GM23338 (cell line): Measurements from ENCODE around the gene GPN3. TPM values are rescaled to one million over a fixed set of nuclear protein-coding genes. Genes with fewer than 3 reads are reported as not detected.

Experiments
- ATAC-seq: fragments of 200-7000 bp; cut with Tn5 transposase; 3 replicates; pipeline ENCODE4 v1.9.1; 2020
- DNase-seq: peaks from one replicate; pipeline ENCODE4 v3.0.0-alpha.2; 2015; ENCODE audit warnings: low spot score
- H2AFZ ChIP-seq: fragments of 200-600 bp; sonication (generic); 2 replicates; pipeline ENCODE4 v1.8.0; 2016; ENCODE audit warnings: antibody characterized with exemption, mild to moderate bottlenecking, moderate library complexity
- H3F3A ChIP-seq: fragments of 200-600 bp; sonication (generic); replicated peaks from 2 replicates; pipeline ENCODE4 v1.8.0; 2017; ENCODE audit warnings: antibody characterized with exemption, mixed run types, low read depth
- H3K27ac ChIP-seq: fragments of 200-600 bp; sonication (generic); 2 replicates; pipeline ENCODE4 v1.6.1; 2016; ENCODE audit warnings: low read depth
- H3K27me3 ChIP-seq: fragments of 200-600 bp; sonication (generic); 2 replicates; pipeline ENCODE4 v1.8.0; 2016; ENCODE audit warnings: mild to moderate bottlenecking, mixed run types, moderate library complexity; ENCODE audit not compliant: insufficient read depth
- H3K36me3 ChIP-seq: fragments of 200-600 bp; sonication (generic); 2 replicates; pipeline ENCODE4 v1.8.0; 2016; ENCODE audit warnings: mild to moderate bottlenecking; ENCODE audit not compliant: insufficient read depth
- H3K4me1 ChIP-seq: fragments of 200-600 bp; sonication (generic); 2 replicates; pipeline ENCODE4 v1.8.0; 2016; ENCODE audit warnings: mild to moderate bottlenecking, moderate library complexity; ENCODE audit not compliant: insufficient read depth
- H3K4me2 ChIP-seq: fragments of 200-600 bp; sonication (generic); 2 replicates; pipeline ENCODE4 v1.7.1; 2017; ENCODE audit warnings: mixed run types
- H3K4me3 ChIP-seq: fragments of 200-600 bp; sonication (generic); 2 replicates; pipeline ENCODE4 v1.6.1; 2016; ENCODE audit warnings: mixed run types
- H3K79me2 ChIP-seq: fragments of 200-600 bp; sonication (generic); replicated peaks from 2 replicates; pipeline ENCODE4 v1.8.0; 2017; ENCODE audit warnings: mild to moderate bottlenecking; ENCODE audit not compliant: insufficient read depth
- H3K9me2 ChIP-seq: fragments of 200-600 bp; sonication (generic); 2 replicates; pipeline ENCODE4 v1.8.0; 2017; ENCODE audit not compliant: insufficient read depth
- H4K20me1 ChIP-seq: fragments of 200-600 bp; sonication (generic); replicated peaks from 2 replicates; pipeline ENCODE4 v1.8.0; 2017; ENCODE audit warnings: mild to moderate bottlenecking; ENCODE audit not compliant: insufficient read depth
- H3K27ac Mint-ChIP-seq: 2 replicates; pipeline ENCODE4 v1.8.0; 2020; ENCODE audit warnings: inconsistent platforms, mild to moderate bottlenecking, moderate library complexity, mixed read lengths
- H3K27me3 Mint-ChIP-seq: 3 replicates; pipeline ENCODE4 v1.8.0; 2022; ENCODE audit warnings: low read depth, mild to moderate bottlenecking, moderate library complexity, mixed read lengths, inconsistent platforms; ENCODE audit not compliant: insufficient read depth, poor library complexity
- H3K36me3 Mint-ChIP-seq: 3 replicates; pipeline ENCODE4 v1.8.0; 2021; ENCODE audit warnings: low read depth, mild to moderate bottlenecking, inconsistent platforms, moderate library complexity, mixed read lengths
- H3K4me1 Mint-ChIP-seq: 3 replicates; pipeline ENCODE4 v1.8.0; 2020; ENCODE audit warnings: mild to moderate bottlenecking, inconsistent platforms, mixed read lengths
- H3K4me3 Mint-ChIP-seq: 3 replicates; pipeline ENCODE4 v1.8.0; 2021; ENCODE audit warnings: moderate library complexity, mild to moderate bottlenecking, inconsistent platforms, mixed read lengths
- H3K9me3 Mint-ChIP-seq: 3 replicates; pipeline ENCODE4 v1.8.0; 2020; ENCODE audit warnings: moderate library complexity, mild to moderate bottlenecking, inconsistent platforms, mixed read lengths
- CREB1 ChIP-seq: fragments of 250-450 bp; sonication (Bioruptor Pico); IDR thresholded peaks from 2 replicates; pipeline ENCODE4 v1.5.0; 2020; ENCODE audit warnings: low read depth, mild to moderate bottlenecking, moderate library complexity
- EZH2 ChIP-seq: fragments of 200-600 bp; sonication (generic); IDR thresholded peaks from one replicate; pipeline ENCODE4 v1.8.0; 2017; ENCODE audit warnings: antibody characterized with exemption, mild to moderate bottlenecking, low read depth; ENCODE audit not compliant: unreplicated experiment
- EZH2phosphoT487 ChIP-seq: fragments of 200-600 bp; sonication (generic); IDR thresholded peaks from one replicate; pipeline ENCODE4 v1.8.1; 2018; ENCODE audit warnings: antibody characterized with exemption; ENCODE audit not compliant: unreplicated experiment
- JUNB ChIP-seq: IDR thresholded peaks from one replicate; pipeline ENCODE4 v1.6.1; 2016; ENCODE audit warnings: antibody characterized with exemption; ENCODE audit not compliant: unreplicated experiment
- NANOG ChIP-seq: IDR thresholded peaks from 2 replicates; pipeline ENCODE4 v1.6.1; 2016; ENCODE audit warnings: antibody characterized with exemption, borderline replicate concordance
- POLR2AphosphoS5 ChIP-seq: IDR thresholded peaks from 2 replicates; pipeline ENCODE4 v1.6.1; 2016; ENCODE audit warnings: antibody characterized with exemption, low read depth
- STAT1 ChIP-seq: IDR thresholded peaks from one replicate; pipeline ENCODE4 v1.6.1; 2016; ENCODE audit warnings: antibody characterized with exemption; ENCODE audit not compliant: unreplicated experiment
- ZNF114 ChIP-seq: fragments of 250-450 bp; sonication (Bioruptor Pico); IDR thresholded peaks from 2 replicates; pipeline ENCODE4 v1.5.0; 2020; ENCODE audit warnings: mild to moderate bottlenecking, moderate library complexity
- ZNF331 ChIP-seq: fragments of 250-450 bp; sonication (Bioruptor Pico); IDR thresholded peaks from 2 replicates; pipeline ENCODE4 v1.5.0; 2020; ENCODE audit warnings: low read depth, mild to moderate bottlenecking, moderate library complexity
- polyA plus RNA-seq: library from polyadenylated mRNA; unstranded; fragments of >200 nt; fragmentation: Nextera tagmentation; extraction: Ambion mirVana; gene quantifications from 2 replicates; pipeline ENCODE4 v1.2.1, GENCODE V29; 2016
- total RNA-seq: library from RNA; depleted of rRNA; stranded (reverse); fragments of >200 nt; shearing (Covaris generic); gene quantifications from 2 replicates; pipeline ENCODE4 v1.2.3, GENCODE V29; 2014
- TF ChIP-seq, protein P1 (sequence below): IDR thresholded peaks from 2 replicates; pipeline ENCODE4 v1.6.1; 2016; ENCODE audit warnings: antibody characterized with exemption
- TF ChIP-seq, protein P2 (sequence below): IDR thresholded peaks from one replicate; pipeline ENCODE4 v1.6.1; 2018; ENCODE audit warnings: antibody characterized with exemption; ENCODE audit not compliant: unreplicated experiment
- TF ChIP-seq, protein P3 (sequence below), 2 experiments: fragments of 200-600 bp in 1 of 2; sonication (generic) in 1 of 2; conservative IDR thresholded peaks; 2 replicates each; pipeline versions ENCODE4 v1.5.1 to v1.6.1; 2016 to 2017; ENCODE audit warnings: antibody characterized with exemption in 2 of 2, low read depth in 2 of 2, mild to moderate bottlenecking in 2 of 2, moderate library complexity in 1 of 2
- TF ChIP-seq, protein P4 (sequence below): fragments of 250-450 bp; sonication (Bioruptor Pico); IDR thresholded peaks from 2 replicates; pipeline ENCODE4 v1.5.0; 2020; ENCODE audit warnings: mild to moderate bottlenecking, moderate library complexity

GPN3 gene
- total and polyA plus RNA-seq, 2 experiments from 2014 or later, result 45.0 to 108 TPM

DNA sequence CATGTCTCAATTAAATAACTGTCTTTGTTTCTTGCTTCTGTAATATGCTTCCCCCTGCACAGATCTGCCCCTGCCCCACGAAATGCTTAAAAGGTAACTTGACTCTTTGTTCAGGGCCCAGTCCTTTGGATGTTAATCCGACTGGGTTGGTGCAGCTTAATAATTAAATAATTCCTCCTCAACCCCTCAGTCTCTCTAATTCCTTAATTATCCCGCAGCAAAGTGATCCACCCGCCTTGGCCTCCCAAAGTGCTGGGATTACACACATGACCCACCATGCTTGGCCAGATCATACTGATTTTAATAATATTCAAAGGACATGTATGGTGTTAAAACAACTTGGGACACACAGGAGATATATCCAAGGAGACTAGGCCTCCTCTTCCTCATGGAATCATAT is 46.4 kb downstream of the GPN3 start:
- Histone ChIP-seq H4K20me1 (no peaks in the 10 kb centered on the region), H3K4me2 (no peak overlapping the region), H3F3A (peaks cover 6% of the 10 kb centered on the region; the same call in 1 of the 2 replicates), H3K27ac (no peak overlapping the region), H2AFZ (peak overlapping the region; percentile 40; the same call in 1 of the 2 replicates), H3K36me3 (no peaks in the 10 kb centered on the region), H3K9me2 (no peaks in the 10 kb centered on the region), H3K27me3 (no peaks in the 10 kb centered on the region), H3K4me1 (peaks cover 4% of the 10 kb centered on the region; the same call in 1 of the 2 replicates), H3K4me3 (no peak overlapping the region), H3K79me2 (no peaks in the 10 kb centered on the region)
- H3K9me3 Mint-ChIP-seq, result no peaks in the 10 kb centered on the region
- H3K36me3 Mint-ChIP-seq, result no peaks in the 10 kb centered on the region
- TF ChIP-seq EZH2phosphoT487 (no peak), ZNF114 (CRISPR knock-in tag) (no peak), STAT1 (no peak), NANOG (no peak), CREB1 (CRISPR knock-in tag) (no peak), EZH2 (no peak), POLR2AphosphoS5 (no peak), JUNB (no peak), ZNF331 (CRISPR knock-in tag) (no peak)
- TF ChIP-seq, protein P1, sequence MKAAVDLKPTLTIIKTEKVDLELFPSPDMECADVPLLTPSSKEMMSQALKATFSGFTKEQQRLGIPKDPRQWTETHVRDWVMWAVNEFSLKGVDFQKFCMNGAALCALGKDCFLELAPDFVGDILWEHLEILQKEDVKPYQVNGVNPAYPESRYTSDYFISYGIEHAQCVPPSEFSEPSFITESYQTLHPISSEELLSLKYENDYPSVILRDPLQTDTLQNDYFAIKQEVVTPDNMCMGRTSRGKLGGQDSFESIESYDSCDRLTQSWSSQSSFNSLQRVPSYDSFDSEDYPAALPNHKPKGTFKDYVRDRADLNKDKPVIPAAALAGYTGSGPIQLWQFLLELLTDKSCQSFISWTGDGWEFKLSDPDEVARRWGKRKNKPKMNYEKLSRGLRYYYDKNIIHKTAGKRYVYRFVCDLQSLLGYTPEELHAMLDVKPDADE, result no peak
- TF ChIP-seq, protein P2, sequence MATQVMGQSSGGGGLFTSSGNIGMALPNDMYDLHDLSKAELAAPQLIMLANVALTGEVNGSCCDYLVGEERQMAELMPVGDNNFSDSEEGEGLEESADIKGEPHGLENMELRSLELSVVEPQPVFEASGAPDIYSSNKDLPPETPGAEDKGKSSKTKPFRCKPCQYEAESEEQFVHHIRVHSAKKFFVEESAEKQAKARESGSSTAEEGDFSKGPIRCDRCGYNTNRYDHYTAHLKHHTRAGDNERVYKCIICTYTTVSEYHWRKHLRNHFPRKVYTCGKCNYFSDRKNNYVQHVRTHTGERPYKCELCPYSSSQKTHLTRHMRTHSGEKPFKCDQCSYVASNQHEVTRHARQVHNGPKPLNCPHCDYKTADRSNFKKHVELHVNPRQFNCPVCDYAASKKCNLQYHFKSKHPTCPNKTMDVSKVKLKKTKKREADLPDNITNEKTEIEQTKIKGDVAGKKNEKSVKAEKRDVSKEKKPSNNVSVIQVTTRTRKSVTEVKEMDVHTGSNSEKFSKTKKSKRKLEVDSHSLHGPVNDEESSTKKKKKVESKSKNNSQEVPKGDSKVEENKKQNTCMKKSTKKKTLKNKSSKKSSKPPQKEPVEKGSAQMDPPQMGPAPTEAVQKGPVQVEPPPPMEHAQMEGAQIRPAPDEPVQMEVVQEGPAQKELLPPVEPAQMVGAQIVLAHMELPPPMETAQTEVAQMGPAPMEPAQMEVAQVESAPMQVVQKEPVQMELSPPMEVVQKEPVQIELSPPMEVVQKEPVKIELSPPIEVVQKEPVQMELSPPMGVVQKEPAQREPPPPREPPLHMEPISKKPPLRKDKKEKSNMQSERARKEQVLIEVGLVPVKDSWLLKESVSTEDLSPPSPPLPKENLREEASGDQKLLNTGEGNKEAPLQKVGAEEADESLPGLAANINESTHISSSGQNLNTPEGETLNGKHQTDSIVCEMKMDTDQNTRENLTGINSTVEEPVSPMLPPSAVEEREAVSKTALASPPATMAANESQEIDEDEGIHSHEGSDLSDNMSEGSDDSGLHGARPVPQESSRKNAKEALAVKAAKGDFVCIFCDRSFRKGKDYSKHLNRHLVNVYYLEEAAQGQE, result no peak
- TF ChIP-seq, protein P3, sequence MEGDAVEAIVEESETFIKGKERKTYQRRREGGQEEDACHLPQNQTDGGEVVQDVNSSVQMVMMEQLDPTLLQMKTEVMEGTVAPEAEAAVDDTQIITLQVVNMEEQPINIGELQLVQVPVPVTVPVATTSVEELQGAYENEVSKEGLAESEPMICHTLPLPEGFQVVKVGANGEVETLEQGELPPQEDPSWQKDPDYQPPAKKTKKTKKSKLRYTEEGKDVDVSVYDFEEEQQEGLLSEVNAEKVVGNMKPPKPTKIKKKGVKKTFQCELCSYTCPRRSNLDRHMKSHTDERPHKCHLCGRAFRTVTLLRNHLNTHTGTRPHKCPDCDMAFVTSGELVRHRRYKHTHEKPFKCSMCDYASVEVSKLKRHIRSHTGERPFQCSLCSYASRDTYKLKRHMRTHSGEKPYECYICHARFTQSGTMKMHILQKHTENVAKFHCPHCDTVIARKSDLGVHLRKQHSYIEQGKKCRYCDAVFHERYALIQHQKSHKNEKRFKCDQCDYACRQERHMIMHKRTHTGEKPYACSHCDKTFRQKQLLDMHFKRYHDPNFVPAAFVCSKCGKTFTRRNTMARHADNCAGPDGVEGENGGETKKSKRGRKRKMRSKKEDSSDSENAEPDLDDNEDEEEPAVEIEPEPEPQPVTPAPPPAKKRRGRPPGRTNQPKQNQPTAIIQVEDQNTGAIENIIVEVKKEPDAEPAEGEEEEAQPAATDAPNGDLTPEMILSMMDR (conservative IDR thresholded peaks at IDR 0.05; ENCODE audit: low read depth in 2 of 2), result no peak
- TF ChIP-seq, protein P4, sequence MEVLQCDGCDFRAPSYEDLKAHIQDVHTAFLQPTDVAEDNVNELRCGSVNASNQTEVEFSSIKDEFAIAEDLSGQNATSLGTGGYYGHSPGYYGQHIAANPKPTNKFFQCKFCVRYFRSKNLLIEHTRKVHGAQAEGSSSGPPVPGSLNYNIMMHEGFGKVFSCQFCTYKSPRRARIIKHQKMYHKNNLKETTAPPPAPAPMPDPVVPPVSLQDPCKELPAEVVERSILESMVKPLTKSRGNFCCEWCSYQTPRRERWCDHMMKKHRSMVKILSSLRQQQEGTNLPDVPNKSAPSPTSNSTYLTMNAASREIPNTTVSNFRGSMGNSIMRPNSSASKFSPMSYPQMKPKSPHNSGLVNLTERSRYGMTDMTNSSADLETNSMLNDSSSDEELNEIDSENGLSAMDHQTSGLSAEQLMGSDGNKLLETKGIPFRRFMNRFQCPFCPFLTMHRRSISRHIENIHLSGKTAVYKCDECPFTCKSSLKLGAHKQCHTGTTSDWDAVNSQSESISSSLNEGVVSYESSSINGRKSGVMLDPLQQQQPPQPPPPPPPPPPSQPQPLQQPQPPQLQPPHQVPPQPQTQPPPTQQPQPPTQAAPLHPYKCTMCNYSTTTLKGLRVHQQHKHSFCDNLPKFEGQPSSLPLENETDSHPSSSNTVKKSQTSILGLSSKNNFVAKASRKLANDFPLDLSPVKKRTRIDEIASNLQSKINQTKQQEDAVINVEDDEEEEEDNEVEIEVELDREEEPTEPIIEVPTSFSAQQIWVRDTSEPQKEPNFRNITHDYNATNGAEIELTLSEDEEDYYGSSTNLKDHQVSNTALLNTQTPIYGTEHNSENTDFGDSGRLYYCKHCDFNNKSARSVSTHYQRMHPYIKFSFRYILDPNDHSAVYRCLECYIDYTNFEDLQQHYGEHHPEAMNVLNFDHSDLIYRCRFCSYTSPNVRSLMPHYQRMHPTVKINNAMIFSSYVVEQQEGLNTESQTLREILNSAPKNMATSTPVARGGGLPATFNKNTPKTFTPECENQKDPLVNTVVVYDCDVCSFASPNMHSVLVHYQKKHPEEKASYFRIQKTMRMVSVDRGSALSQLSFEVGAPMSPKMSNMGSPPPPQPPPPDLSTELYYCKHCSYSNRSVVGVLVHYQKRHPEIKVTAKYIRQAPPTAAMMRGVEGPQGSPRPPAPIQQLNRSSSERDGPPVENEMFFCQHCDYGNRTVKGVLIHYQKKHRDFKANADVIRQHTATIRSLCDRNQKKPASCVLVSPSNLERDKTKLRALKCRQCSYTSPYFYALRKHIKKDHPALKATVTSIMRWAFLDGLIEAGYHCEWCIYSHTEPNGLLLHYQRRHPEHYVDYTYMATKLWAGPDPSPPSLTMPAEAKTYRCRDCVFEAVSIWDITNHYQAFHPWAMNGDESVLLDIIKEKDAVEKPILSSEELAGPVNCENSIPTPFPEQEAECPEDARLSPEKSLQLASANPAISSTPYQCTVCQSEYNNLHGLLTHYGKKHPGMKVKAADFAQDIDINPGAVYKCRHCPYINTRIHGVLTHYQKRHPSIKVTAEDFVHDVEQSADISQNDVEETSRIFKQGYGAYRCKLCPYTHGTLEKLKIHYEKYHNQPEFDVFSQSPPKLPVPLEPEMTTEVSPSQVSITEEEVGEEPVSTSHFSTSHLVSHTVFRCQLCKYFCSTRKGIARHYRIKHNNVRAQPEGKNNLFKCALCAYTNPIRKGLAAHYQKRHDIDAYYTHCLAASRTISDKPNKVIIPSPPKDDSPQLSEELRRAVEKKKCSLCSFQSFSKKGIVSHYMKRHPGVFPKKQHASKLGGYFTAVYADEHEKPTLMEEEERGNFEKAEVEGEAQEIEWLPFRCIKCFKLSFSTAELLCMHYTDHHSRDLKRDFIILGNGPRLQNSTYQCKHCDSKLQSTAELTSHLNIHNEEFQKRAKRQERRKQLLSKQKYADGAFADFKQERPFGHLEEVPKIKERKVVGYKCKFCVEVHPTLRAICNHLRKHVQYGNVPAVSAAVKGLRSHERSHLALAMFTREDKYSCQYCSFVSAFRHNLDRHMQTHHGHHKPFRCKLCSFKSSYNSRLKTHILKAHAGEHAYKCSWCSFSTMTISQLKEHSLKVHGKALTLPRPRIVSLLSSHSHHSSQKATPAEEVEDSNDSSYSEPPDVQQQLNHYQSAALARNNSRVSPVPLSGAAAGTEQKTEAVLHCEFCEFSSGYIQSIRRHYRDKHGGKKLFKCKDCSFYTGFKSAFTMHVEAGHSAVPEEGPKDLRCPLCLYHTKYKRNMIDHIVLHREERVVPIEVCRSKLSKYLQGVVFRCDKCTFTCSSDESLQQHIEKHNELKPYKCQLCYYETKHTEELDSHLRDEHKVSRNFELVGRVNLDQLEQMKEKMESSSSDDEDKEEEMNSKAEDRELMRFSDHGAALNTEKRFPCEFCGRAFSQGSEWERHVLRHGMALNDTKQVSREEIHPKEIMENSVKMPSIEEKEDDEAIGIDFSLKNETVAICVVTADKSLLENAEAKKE (CRISPR knock-in tag), result no peak
- DNase-seq (no peak), ATAC-seq (no peak)
- peaks cover 8% of the 10 kb centered on the region; the same call in 2 of the 3 replicates for H3K4me1 Mint-ChIP-seq
- H3K4me3 Mint-ChIP-seq, result no peak overlapping the region
- H3K27me3 Mint-ChIP-seq, result peaks cover 1% of the 10 kb centered on the region
- no peak overlapping the region for H3K27ac Mint-ChIP-seq
